OCI-LY7 (cell line): ENCODE data around the gene PDZD2. TPM values are rescaled to one million over a fixed set of nuclear protein-coding genes. Genes with fewer than 3 reads are reported as not detected.

ENCODE experiments used
- BruUV-seq: library from RNA; stranded (reverse); fragments of 400-500 nt; replicated peaks from 2 replicates; lab custom pipeline; 2021; lab: Mats Ljungman, UMichigan
- CTCF ChIA-PET: fragments of 300-600 bp; sonication (Branson Sonifier 250); formaldehyde crosslinking; loops from one replicate; lab custom pipeline; 2022; ENCODE audit warnings: antibody characterized with exemption; ENCODE audit not compliant: unreplicated experiment; lab: Charles Lee
- POLR2A ChIA-PET: fragments of 300-600 bp; sonication (Branson Sonifier 250); formaldehyde crosslinking; loops from one replicate; lab custom pipeline; 2022; ENCODE audit warnings: antibody characterized with exemption; lab: Charles Lee
- DNase-seq: peaks from one replicate; pipeline ENCODE4 v3.0.0-alpha.2; 2015; ENCODE audit warnings: low spot score
- H2AFZ ChIP-seq: fragments of 200-600 bp; sonication (generic), shearing (Covaris generic); 2 replicates; pipeline ENCODE4 v1.6.1; 2014; ENCODE audit warnings: mild to moderate bottlenecking, antibody characterized with exemption, low read length, moderate library complexity
- H3K27ac ChIP-seq: fragments of 200-600 bp; sonication (generic); 2 replicates; pipeline ENCODE4 v1.5.1; 2014; ENCODE audit warnings: mixed run types, low read depth, mild to moderate bottlenecking, moderate library complexity, low read length, inconsistent platforms; ENCODE audit not compliant: poor library complexity, severe bottlenecking
- H3K36me3 ChIP-seq: fragments of 200-600 bp; sonication (generic); 2 replicates; pipeline ENCODE4 v1.6.1; 2014; ENCODE audit warnings: mild to moderate bottlenecking, antibody characterized with exemption, low read length, moderate library complexity, mixed read lengths; ENCODE audit not compliant: insufficient read depth
- H3K4me1 ChIP-seq: fragments of 200-600 bp; sonication (generic); 2 replicates; pipeline ENCODE4 v1.5.1; 2014; ENCODE audit warnings: mild to moderate bottlenecking, low read length; ENCODE audit not compliant: insufficient read depth, poor library complexity, severe bottlenecking
- H3K4me2 ChIP-seq: fragments of 200-600 bp; sonication (generic); 2 replicates; pipeline ENCODE4 v1.6.1; 2014; ENCODE audit warnings: mild to moderate bottlenecking, low read length
- H3K4me3 ChIP-seq: fragments of 200-600 bp; sonication (generic); 2 replicates; pipeline ENCODE4 v1.5.1; 2014; ENCODE audit warnings: mild to moderate bottlenecking, low read depth, low read length; ENCODE audit not compliant: poor library complexity, severe bottlenecking
- H3K79me2 ChIP-seq: fragments of 200-600 bp; sonication (generic); 2 replicates; pipeline ENCODE4 v1.6.1; 2016; ENCODE audit warnings: low read depth, mild to moderate bottlenecking, low read length, moderate library complexity, mixed read lengths; ENCODE audit not compliant: insufficient read depth
- H3K9me2 ChIP-seq: fragments of 200-600 bp; sonication (generic); 2 replicates; pipeline ENCODE4 v1.6.1; 2016; ENCODE audit warnings: mild to moderate bottlenecking, low read length, mixed read lengths; ENCODE audit not compliant: insufficient read depth
- H3K9me3 ChIP-seq: fragments of 200-600 bp; sonication (generic); 2 replicates; pipeline ENCODE4 v1.6.1; 2014; ENCODE audit warnings: mild to moderate bottlenecking, mixed run types, low read length, mixed read lengths
- H4K20me1 ChIP-seq: fragments of 200-600 bp; sonication (generic); 2 replicates; pipeline ENCODE4 v1.6.1; 2014; ENCODE audit warnings: mild to moderate bottlenecking, antibody characterized with exemption, low read length, moderate library complexity, mixed read lengths; ENCODE audit not compliant: insufficient read depth
- EZH2phosphoT487 ChIP-seq: fragments of 200-600 bp; sonication (generic); IDR thresholded peaks from 2 replicates; pipeline ENCODE4 v1.6.1; 2018; ENCODE audit warnings: low read depth, borderline replicate concordance, mild to moderate bottlenecking, mixed run types, antibody characterized with exemption, low read length, moderate library complexity, mixed read lengths
- intact Hi-C: fragments of 100-400 bp; cut with micrococcal nuclease; formaldehyde crosslinking; loops from one replicate; pipeline ENCODE4 v1.10.0; 2022; ENCODE audit not compliant: unreplicated experiment
- total RNA-seq, 2 experiments: library from RNA; depleted of rRNA in 1 of 2; stranded (reverse); fragments of >200 nt in 1 of 2; shearing (Covaris generic) in 1 of 2; gene quantifications; 2 replicates each; pipeline ENCODE4 v1.2.3, GENCODE V29; 2014 to 2022
- TF ChIP-seq, protein P1 (sequence below): fragments of 200-600 bp; sonication (generic); conservative IDR thresholded peaks from 2 replicates; pipeline ENCODE4 v1.5.1; 2014; ENCODE audit warnings: mild to moderate bottlenecking, antibody characterized with exemption, low read length, moderate library complexity, mixed read lengths

The PDZD2 gene
- total RNA-seq, 2 experiments from 2014 or later = 8.6 to 10.6 TPM

DNA sequence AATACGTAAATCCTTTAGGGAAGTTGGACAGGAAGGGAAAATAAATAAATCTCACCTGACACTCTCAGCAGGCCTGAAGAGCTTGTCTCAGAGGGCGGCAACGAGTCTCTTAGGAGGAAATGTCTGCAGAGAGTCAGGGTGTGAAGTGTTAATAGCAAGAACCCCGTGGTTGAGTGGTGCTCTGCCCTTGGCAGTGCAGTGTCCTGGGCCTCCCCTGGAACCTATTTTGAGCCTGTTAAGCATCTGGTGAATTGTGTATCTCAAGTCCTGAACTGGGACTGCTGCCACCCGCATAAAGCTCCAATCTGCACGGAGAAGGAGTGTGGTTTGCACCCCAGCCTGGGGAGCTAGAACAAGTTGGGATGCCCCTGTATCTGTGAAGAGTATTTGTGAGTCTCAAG is 323.4 kb downstream of the PDZD2 start:
- BruUV-seq = no TSS peak
- 0 out of 2 replicates have a peak overlapping the region, but pooled peaks have one; percentile 28 for H2AFZ ChIP-seq
- H3K36me3 ChIP-seq = no peaks in the 10 kb centered on the region
- H3K27ac ChIP-seq = no peak overlapping the region
- TF ChIP-seq, protein P1, sequence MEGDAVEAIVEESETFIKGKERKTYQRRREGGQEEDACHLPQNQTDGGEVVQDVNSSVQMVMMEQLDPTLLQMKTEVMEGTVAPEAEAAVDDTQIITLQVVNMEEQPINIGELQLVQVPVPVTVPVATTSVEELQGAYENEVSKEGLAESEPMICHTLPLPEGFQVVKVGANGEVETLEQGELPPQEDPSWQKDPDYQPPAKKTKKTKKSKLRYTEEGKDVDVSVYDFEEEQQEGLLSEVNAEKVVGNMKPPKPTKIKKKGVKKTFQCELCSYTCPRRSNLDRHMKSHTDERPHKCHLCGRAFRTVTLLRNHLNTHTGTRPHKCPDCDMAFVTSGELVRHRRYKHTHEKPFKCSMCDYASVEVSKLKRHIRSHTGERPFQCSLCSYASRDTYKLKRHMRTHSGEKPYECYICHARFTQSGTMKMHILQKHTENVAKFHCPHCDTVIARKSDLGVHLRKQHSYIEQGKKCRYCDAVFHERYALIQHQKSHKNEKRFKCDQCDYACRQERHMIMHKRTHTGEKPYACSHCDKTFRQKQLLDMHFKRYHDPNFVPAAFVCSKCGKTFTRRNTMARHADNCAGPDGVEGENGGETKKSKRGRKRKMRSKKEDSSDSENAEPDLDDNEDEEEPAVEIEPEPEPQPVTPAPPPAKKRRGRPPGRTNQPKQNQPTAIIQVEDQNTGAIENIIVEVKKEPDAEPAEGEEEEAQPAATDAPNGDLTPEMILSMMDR = no peak
- no peak for TF ChIP-seq EZH2phosphoT487
- no peak overlapping the region for H3K4me3 ChIP-seq
- no peaks in the 10 kb centered on the region for H3K9me2 ChIP-seq
- no peaks in the 10 kb centered on the region for H3K79me2 ChIP-seq
- H4K20me1 ChIP-seq = no peaks in the 10 kb centered on the region
- no peak overlapping the region for H3K4me2 ChIP-seq
- ChIA-PET POLR2A (interaction anchor here (1.4 kb wide), 1 partner anchor 10 kb away, joined by 4 read pairs; no protein-coding TSS in a partner anchor), CTCF (no interaction called here)
- H3K4me1 ChIP-seq = peaks cover 8% of the 10 kb centered on the region
- DNase-seq = no peak
- no peaks in the 10 kb centered on the region for H3K9me3 ChIP-seq
- intact Hi-C loops = no loop called here

DNA sequence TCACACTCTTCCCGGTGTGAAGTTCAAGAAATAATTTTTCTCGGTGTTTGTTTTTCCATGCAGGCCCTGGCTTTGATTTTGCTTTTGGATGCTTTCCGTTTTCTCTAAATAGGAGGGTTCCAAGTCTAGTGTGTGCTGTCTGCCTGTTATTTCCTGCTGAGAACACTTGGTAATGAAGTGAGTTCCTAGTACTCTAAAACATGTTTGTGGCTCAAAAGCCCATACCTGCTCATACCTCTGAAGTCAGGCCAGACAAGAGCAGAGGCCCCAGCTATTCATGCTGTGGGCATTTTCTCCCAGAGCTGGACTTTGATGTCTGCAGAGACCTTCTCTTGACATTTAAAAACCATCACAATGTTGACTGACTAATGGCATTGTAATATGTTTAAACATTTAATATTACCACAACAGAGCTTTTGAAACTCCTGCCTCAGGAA is 324.0 kb downstream of the PDZD2 start:
- no peaks in the 10 kb centered on the region for H3K36me3 ChIP-seq
- H2AFZ ChIP-seq = 0 out of 2 replicates have a peak overlapping the region, but pooled peaks have one; percentile 28
- intact Hi-C loops = no loop called here
- H3K4me3 ChIP-seq = no peak overlapping the region
- TF ChIP-seq, protein P1 = no peak
- TF ChIP-seq EZH2phosphoT487 = no peak
- no peak overlapping the region for H3K4me2 ChIP-seq
- DNase-seq = no peak
- H3K79me2 ChIP-seq = no peaks in the 10 kb centered on the region
- H4K20me1 ChIP-seq = no peaks in the 10 kb centered on the region
- CTCF ChIA-PET = no interaction called here
- POLR2A ChIA-PET = no interaction called here
- no peak overlapping the region for H3K27ac ChIP-seq
- H3K9me2 ChIP-seq = no peaks in the 10 kb centered on the region
- no TSS peak for BruUV-seq
- H3K4me1 ChIP-seq = peaks cover 8% of the 10 kb centered on the region
- no peaks in the 10 kb centered on the region for H3K9me3 ChIP-seq

DNA sequence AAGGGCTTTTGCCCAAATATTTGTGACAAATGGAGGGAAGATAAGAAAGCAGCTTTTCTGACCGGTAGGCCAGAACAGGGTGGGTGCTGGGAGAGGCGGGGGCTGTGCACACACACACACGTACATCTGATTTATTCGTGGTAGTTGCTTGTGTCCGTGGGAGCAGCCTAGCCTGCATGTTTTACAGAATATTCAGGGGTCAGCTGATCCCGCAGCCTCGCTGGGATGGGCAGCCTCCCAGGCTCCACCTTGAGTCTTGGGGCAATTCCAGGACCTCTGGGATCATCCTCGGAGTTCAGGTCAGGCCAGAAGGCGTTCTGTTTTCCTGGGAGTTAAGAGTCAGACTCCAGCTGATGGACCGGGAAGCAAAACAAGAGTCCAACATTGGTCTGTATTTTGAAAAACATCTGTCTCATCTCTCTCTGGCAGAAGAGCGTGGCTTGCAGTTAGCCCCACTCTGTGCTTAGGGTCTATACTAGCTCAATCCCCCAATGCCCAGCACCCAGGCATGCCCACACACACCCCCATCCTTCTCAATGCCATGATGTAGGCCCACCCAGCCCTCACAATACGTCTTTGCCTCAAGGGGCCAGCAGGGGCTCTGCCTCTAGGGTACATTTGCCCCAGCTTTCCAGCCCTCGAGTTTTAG is 324.6 kb downstream of the PDZD2 start:
- no peak for DNase-seq
- peaks cover 8% of the 10 kb centered on the region for H3K4me1 ChIP-seq
- H3K27ac ChIP-seq = no peak overlapping the region
- no peaks in the 10 kb centered on the region for H3K36me3 ChIP-seq
- no TSS peak for BruUV-seq
- H3K9me2 ChIP-seq = no peaks in the 10 kb centered on the region
- no peak for TF ChIP-seq EZH2phosphoT487
- TF ChIP-seq, protein P1 = no peak
- H4K20me1 ChIP-seq = no peaks in the 10 kb centered on the region
- ChIA-PET POLR2A (no interaction called here), CTCF (no interaction called here)
- no peak overlapping the region for H3K4me2 ChIP-seq
- no peak overlapping the region for H3K4me3 ChIP-seq
- intact Hi-C loops = no loop called here
- no peaks in the 10 kb centered on the region for H3K79me2 ChIP-seq
- H2AFZ ChIP-seq = no peak overlapping the region
- no peaks in the 10 kb centered on the region for H3K9me3 ChIP-seq
